Measurements from ENCODE around the gene PCNX2.
A peak's percentile ranks its signal among the peaks of the same experiment; 100 is the strongest.

The PCNX2 gene

DNA sequence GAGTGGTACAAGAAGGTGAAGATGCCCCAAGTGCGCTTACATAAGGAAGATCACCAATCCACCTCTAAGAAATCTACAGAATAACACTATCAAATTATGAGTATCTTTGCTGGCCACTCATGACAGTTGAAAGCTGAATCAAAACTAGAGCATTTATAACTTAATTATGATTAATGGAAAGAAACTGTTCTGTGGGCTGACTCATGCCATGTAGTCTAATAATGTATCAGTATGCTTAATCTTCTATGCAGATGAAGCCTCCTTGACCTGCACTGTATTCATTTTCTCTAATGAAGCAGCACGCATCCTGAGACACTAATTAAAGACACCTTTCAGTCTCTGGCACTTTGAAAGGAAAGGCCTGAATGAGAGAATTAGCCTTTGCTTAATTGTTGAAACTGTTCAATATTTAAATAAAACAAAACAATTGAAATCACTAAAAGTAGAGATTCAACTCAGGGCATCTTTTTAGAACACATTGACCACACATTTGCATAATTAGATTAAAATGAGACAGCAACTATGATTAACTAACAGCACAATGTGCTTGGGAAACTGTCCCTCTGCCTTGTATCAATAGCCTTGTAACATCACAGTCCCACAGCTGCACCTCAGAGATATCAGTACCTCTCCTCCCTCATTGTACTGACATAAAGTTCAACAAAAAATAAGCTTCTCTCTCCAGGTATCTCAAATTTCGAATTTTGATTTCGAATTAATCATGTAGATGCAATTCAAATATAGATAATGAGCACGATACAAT is 239.5 kb downstream of the PCNX2 start:
- Histone ChIP-seq H2BK120ac (ENCODE audit: insufficient read depth, low read length, poor library complexity) (no peak overlapping the region), H2BK5ac (ENCODE audit: low read depth, low read length, poor library complexity) (no peak overlapping the region), H3K79me1 (ENCODE audit: low read length) (no peaks in the 10 kb centered on the region), H2BK12ac (ENCODE audit: low read length) (no peak overlapping the region), H3K79me2 (ENCODE audit: control insufficient read depth, insufficient read depth, low read length, poor library complexity) (no peaks in the 10 kb centered on the region), H3K4me1 (ENCODE audit: control insufficient read depth in 1 of 2, insufficient read depth in 2 of 2, low read length in 2 of 2) (no peaks in the 10 kb centered on the region), H3K23ac (ENCODE audit: low read length) (no peak overlapping the region), H3K4ac (ENCODE audit: low read depth, low read length) (no peak overlapping the region), H2AK5ac (ENCODE audit: low read length) (no peak overlapping the region), H3K14ac (ENCODE audit: low read length) (no peak overlapping the region), H3K27ac (ENCODE audit: low read depth, low read length) (no peak overlapping the region), H4K8ac (ENCODE audit: low read depth, low read length) (no peak overlapping the region), H3K27me3 (ENCODE audit: insufficient read depth, low read length) (no peaks in the 10 kb centered on the region), H2AFZ (ENCODE audit: insufficient read depth, low read length, poor library complexity) (no peak overlapping the region), H3K4me2 (ENCODE audit: low read length) (no peak overlapping the region), H3K18ac (ENCODE audit: low read length) (no peak overlapping the region), H3K9me3 (ENCODE audit: insufficient read depth, low read depth, low read length) (no peaks in the 10 kb centered on the region), H3K36me3 (ENCODE audit: control insufficient read depth in 1 of 2, insufficient read depth in 2 of 2, low read length in 2 of 2) (no peaks in the 10 kb centered on the region), H3K4me3 (ENCODE audit: low read depth, low read length) (no peak overlapping the region), H4K91ac (ENCODE audit: low read depth, low read length) (no peak overlapping the region), H4K12ac (ENCODE audit: low read depth, low read length) (no peak overlapping the region), H3K9ac (ENCODE audit: low read length) (no peak overlapping the region)
- DNase-seq, result no peak
- WGBS (ENCODE audit: extremely low coverage, insufficient coverage, insufficient read length), result no CpG with 5 or more reads among the region's 5 CpGs

DNA sequence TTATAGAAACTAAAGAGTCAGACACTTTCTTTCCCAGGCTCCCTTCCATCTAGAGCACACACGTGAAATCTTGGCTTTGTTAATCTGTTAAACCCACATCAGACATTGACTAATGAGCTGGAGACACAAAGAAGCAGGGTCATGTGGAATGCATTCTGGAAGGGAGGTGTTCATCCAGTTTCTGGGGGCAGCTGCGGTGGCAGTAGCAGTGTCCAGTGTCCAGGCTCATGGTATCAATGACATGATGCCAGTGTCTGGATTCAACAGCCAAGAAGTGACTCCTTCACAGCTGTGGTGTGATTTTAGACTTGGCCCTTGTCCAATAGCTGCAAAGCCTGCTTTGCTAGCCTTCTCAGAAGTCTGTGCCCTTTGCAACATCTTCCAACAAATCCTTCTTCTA is 249.9 kb downstream of the PCNX2 start:
- no peaks in the 10 kb centered on the region for H3K36me3 ChIP-seq (ENCODE audit: control insufficient read depth in 1 of 2, insufficient read depth in 2 of 2, low read length in 2 of 2)
- no peak overlapping the region for H3K23ac ChIP-seq (ENCODE audit: low read length)
- H2AFZ ChIP-seq (ENCODE audit: insufficient read depth, low read length, poor library complexity), result no peak overlapping the region
- H3K9me3 ChIP-seq (ENCODE audit: insufficient read depth, low read depth, low read length), result no peaks in the 10 kb centered on the region
- no peaks in the 10 kb centered on the region for H3K4me1 ChIP-seq (ENCODE audit: control insufficient read depth in 1 of 2, insufficient read depth in 2 of 2, low read length in 2 of 2)
- no peak overlapping the region for H2BK5ac ChIP-seq (ENCODE audit: low read depth, low read length, poor library complexity)
- H3K79me1 ChIP-seq (ENCODE audit: low read length), result no peaks in the 10 kb centered on the region
- no peak overlapping the region for H3K18ac ChIP-seq (ENCODE audit: low read length)
- H3K79me2 ChIP-seq (ENCODE audit: control insufficient read depth, insufficient read depth, low read length, poor library complexity), result no peaks in the 10 kb centered on the region
- H2BK120ac ChIP-seq (ENCODE audit: insufficient read depth, low read length, poor library complexity), result no peak overlapping the region
- no peak overlapping the region for H3K14ac ChIP-seq (ENCODE audit: low read length)
- H3K9ac ChIP-seq (ENCODE audit: low read length), result no peak overlapping the region
- no CpG with 5 or more reads among the region's 2 CpGs for WGBS (ENCODE audit: extremely low coverage, insufficient coverage, insufficient read length)
- no peak overlapping the region for H3K27ac ChIP-seq (ENCODE audit: low read depth, low read length)
- H2BK12ac ChIP-seq (ENCODE audit: low read length), result no peak overlapping the region
- H4K8ac ChIP-seq (ENCODE audit: low read depth, low read length), result no peak overlapping the region
- no peak overlapping the region for H2AK5ac ChIP-seq (ENCODE audit: low read length)
- no peak overlapping the region for H3K4ac ChIP-seq (ENCODE audit: low read depth, low read length)
- DNase-seq, result no peak
- no peak overlapping the region for H4K12ac ChIP-seq (ENCODE audit: low read depth, low read length)
- no peak overlapping the region for H3K4me3 ChIP-seq (ENCODE audit: low read depth, low read length)
- no peaks in the 10 kb centered on the region for H3K27me3 ChIP-seq (ENCODE audit: insufficient read depth, low read length)
- H4K91ac ChIP-seq (ENCODE audit: low read depth, low read length), result no peak overlapping the region
- H3K4me2 ChIP-seq (ENCODE audit: low read length), result no peak overlapping the region

DNA sequence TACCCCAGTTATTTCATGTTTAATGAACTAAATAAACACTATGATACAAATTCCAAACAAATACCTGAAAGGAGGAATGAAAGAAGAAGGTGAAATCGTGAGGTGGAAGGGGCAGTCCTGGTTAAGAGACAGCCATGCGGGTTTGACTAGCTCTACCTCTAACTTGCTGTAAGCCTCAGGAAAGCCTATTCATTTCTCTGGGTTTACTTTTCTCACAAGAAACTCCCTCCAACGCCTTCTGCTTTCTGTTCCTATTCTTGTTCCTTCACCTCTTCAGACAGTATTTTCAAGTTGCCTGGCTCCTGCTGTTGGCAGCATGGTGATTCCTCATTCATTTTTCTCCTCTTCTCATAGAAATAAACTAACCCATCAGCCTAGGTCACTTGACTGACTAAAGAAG is 252.7 kb downstream of the PCNX2 start:
- H4K91ac ChIP-seq (ENCODE audit: low read depth, low read length), result no peak overlapping the region
- H3K9ac ChIP-seq (ENCODE audit: low read length), result no peak overlapping the region
- H2BK12ac ChIP-seq (ENCODE audit: low read length), result no peak overlapping the region
- WGBS (ENCODE audit: extremely low coverage, insufficient coverage, insufficient read length), result no CpG with 5 or more reads among the region's 3 CpGs
- H3K36me3 ChIP-seq (ENCODE audit: control insufficient read depth in 1 of 2, insufficient read depth in 2 of 2, low read length in 2 of 2), result no peaks in the 10 kb centered on the region
- H3K14ac ChIP-seq (ENCODE audit: low read length), result no peak overlapping the region
- no peak overlapping the region for H2BK120ac ChIP-seq (ENCODE audit: insufficient read depth, low read length, poor library complexity)
- no peak overlapping the region for H3K23ac ChIP-seq (ENCODE audit: low read length)
- no peak overlapping the region for H4K12ac ChIP-seq (ENCODE audit: low read depth, low read length)
- no peak overlapping the region for H2AK5ac ChIP-seq (ENCODE audit: low read length)
- H3K4me2 ChIP-seq (ENCODE audit: low read length), result no peak overlapping the region
- no peaks in the 10 kb centered on the region for H3K4me1 ChIP-seq (ENCODE audit: control insufficient read depth in 1 of 2, insufficient read depth in 2 of 2, low read length in 2 of 2)
- no peak overlapping the region for H4K8ac ChIP-seq (ENCODE audit: low read depth, low read length)
- no peak overlapping the region for H2BK5ac ChIP-seq (ENCODE audit: low read depth, low read length, poor library complexity)
- no peak overlapping the region for H3K4me3 ChIP-seq (ENCODE audit: low read depth, low read length)
- no peaks in the 10 kb centered on the region for H3K79me2 ChIP-seq (ENCODE audit: control insufficient read depth, insufficient read depth, low read length, poor library complexity)
- H3K27me3 ChIP-seq (ENCODE audit: insufficient read depth, low read length), result no peaks in the 10 kb centered on the region
- no peaks in the 10 kb centered on the region for H3K79me1 ChIP-seq (ENCODE audit: low read length)
- no peak overlapping the region for H2AFZ ChIP-seq (ENCODE audit: insufficient read depth, low read length, poor library complexity)
- H3K4ac ChIP-seq (ENCODE audit: low read depth, low read length), result no peak overlapping the region
- no peak overlapping the region for H3K18ac ChIP-seq (ENCODE audit: low read length)
- H3K27ac ChIP-seq (ENCODE audit: low read depth, low read length), result no peak overlapping the region
- no peaks in the 10 kb centered on the region for H3K9me3 ChIP-seq (ENCODE audit: insufficient read depth, low read depth, low read length)
- DNase-seq, result no peak

DNA sequence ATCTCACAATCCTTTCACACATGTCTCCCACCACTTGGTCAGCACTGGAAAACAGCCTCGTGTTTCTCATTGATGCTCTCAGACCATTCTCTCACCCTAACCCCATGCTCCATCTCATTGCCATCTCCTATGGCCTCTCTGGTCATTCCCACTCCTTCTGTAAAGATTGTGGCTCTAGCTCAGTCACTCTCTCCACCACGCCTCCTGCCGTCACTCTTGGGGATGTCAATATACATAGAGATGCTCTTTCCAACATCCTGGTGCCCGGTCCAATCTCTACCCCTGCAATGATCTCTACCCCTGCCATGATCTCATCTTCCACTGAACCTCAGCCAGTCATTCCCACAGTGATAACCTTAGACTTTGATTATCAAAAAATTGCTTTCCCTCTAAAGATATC is 255.0 kb downstream of the PCNX2 start:
- Histone ChIP-seq H3K9ac (ENCODE audit: low read length) (no peak overlapping the region), H4K91ac (ENCODE audit: low read depth, low read length) (no peak overlapping the region), H3K79me2 (ENCODE audit: control insufficient read depth, insufficient read depth, low read length, poor library complexity) (no peaks in the 10 kb centered on the region), H3K14ac (ENCODE audit: low read length) (no peak overlapping the region), H2AFZ (ENCODE audit: insufficient read depth, low read length, poor library complexity) (no peak overlapping the region), H3K27ac (ENCODE audit: low read depth, low read length) (no peak overlapping the region), H3K4ac (ENCODE audit: low read depth, low read length) (no peak overlapping the region), H3K4me3 (ENCODE audit: low read depth, low read length) (no peak overlapping the region), H2BK5ac (ENCODE audit: low read depth, low read length, poor library complexity) (no peak overlapping the region), H3K18ac (ENCODE audit: low read length) (no peak overlapping the region), H2AK5ac (ENCODE audit: low read length) (no peak overlapping the region), H3K9me3 (ENCODE audit: insufficient read depth, low read depth, low read length) (no peaks in the 10 kb centered on the region), H2BK12ac (ENCODE audit: low read length) (no peak overlapping the region), H3K36me3 (ENCODE audit: control insufficient read depth in 1 of 2, insufficient read depth in 2 of 2, low read length in 2 of 2) (no peaks in the 10 kb centered on the region), H3K79me1 (ENCODE audit: low read length) (no peaks in the 10 kb centered on the region), H3K27me3 (ENCODE audit: insufficient read depth, low read length) (no peaks in the 10 kb centered on the region), H4K12ac (ENCODE audit: low read depth, low read length) (no peak overlapping the region), H3K4me1 (ENCODE audit: control insufficient read depth in 1 of 2, insufficient read depth in 2 of 2, low read length in 2 of 2) (no peaks in the 10 kb centered on the region), H4K8ac (ENCODE audit: low read depth, low read length) (no peak overlapping the region), H2BK120ac (ENCODE audit: insufficient read depth, low read length, poor library complexity) (no peak overlapping the region), H3K23ac (ENCODE audit: low read length) (no peak overlapping the region), H3K4me2 (ENCODE audit: low read length) (no peak overlapping the region)
- peak in 1 of 2 donors; percentile 34 for DNase-seq
- WGBS (ENCODE audit: extremely low coverage, insufficient coverage, insufficient read length), result no CpG with 5 or more reads among the region's 4 CpGs
